GM21367 (cell line): ENCODE data around the gene LRRC38.

Experiments used
- ATAC-seq: cut with Tn5 transposase; IDR thresholded peaks from one replicate; pipeline ENCODE4 v1.9.1; 2021; ENCODE audit not compliant: unreplicated experiment

LRRC38 gene

DNA sequence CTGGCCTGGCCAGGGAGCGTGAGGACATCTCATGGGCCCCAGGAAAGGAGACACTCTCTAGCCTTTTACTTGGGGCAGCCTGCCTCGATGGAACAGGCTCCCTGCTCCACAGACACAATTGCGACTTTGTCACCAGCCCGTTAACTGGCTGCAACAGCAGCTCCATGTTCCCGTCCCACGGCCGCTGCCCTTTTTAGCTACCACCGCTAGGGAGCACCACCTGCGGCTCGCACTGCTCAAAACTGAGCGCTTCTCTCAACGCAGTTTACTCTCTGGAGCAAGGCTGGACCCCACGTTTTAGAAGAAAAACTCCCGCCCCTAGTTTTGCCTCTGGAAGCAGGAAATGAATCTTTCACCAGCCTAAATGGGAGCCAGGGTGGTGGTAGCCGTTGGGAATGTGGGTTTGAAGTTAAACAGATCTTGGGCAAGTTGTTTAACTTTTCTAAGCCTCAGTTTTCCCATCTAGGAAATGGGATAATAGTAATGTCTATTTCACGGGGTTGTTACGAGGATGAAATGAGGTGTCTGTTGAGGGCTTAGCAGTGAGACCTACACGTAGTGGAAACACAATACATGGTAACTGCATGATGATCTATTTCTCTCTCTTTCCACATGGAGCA lies 3.5 kb upstream of the LRRC38 start:
- no peak for ATAC-seq

DNA sequence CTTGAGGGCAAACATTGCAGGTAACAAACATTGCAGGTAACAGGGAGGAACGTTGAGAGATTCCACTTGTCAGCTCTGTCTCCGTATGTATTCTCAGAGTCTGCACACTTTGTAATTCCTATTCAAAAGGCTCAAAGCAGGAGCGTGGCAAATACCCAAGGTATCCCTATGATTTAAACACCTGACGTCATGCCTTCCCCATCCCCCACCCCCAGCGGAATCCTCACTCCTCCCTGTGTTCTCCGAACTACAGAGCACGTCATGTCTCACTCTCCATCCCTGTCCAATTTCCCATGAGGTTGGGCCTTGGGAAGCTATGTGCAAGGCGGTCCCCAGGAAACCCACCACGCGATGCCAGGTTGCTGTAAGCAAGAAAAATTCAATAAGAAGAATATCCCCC lies 2.8 kb upstream of the LRRC38 start:
- ATAC-seq = no peak

DNA sequence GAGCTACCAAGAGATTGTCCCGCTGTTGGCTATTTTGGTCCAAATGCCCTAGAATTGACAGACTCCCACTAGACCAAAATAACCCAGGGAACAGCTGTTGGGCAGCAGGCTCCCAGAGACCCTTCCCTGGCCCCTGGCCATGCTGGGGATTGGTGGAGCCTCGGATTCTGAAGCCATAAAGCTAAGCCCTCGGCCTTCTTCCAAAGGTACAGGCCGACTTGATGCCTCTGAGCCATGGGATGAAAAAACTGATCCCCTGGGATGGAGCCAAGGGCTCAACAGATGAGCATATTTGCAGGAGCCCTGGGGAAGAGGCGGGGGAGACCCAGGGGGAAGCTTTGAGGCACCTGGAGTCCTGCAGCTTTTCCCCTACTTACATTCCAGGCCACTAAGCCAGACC lies 1.0 kb upstream of the LRRC38 start:
- no peak for ATAC-seq

DNA sequence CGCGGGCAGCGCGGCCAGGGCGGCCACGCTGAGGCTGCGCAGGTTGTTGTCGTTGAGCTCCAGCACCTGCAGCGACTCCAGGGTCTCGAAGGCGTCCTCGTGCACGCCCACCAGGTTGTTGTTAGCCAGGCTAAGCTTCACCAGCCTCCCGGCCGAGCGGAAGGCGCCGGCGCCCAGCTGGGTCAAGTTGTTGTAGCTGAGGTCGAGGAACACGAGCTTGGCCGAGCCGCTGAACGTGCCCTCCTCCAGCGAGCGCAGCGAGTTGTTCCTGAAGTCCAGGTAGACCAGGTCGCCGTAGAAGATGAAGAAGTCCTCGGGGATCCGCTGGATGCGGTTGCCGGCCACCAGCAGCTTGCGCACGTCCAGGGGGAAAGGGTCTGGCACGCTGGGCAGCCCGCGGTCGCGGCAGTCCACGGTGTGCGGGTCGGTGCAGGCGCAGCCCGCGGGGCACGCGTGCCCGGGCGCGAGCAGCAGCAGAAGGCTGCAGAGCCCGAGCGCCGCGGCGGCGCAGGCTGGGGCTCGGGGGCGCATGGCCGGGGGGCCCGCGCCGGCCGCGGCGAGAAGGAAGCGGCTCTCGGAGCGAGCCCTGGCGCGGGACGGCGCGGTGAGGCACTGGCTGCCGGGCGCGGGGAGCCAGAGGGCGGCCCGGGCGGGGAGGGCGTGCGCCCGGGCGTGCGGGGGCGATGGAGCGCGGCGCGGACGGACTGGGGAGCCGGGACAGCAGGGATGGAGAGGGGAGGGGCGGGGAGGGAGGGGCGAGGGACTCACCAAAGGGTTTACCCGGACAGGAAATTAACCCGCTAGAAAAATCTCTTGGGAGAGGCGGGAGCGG lies 524 bp downstream of the LRRC38 start:
- no peak for ATAC-seq

DNA sequence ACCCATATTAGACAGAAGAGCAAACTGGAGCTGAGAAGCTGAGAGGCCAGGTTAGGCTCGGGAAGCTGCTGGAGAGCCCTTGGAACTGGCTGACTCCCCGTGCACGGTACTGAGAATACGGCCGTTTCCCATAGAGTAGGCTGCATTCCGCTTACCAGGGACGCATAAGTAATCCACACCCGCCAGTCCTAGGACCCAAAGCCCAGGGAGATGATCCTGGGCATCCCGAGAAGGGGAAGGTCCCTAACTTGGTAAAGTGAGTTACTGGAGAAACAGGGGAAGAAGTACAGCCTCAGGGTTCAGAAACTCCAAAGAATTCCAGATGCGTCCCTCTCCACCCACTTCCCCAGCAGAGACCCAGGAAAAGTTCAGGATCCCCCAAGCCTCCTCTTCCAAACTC lies 1.3 kb downstream of the LRRC38 start:
- no peak for ATAC-seq

DNA sequence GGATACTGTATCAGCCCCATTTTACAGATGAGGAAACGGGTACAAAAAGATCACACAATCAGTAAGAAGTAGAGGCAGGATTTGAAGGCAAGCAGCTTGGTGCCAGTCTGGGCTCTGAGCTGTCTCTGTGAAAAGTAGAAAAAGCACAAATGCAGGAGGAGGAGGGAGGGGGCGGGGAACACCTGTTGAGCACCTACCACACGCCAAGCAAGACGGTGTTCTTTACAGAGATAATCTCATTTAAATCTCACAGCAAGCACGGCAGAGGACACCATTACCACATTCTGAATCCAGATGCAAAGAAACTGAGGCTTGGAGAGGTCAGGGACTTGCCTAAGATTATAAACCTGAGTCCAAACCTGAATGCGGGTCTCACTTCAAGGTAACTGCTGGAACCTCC lies 3.3 kb downstream of the LRRC38 start:
- ATAC-seq = no peak

DNA sequence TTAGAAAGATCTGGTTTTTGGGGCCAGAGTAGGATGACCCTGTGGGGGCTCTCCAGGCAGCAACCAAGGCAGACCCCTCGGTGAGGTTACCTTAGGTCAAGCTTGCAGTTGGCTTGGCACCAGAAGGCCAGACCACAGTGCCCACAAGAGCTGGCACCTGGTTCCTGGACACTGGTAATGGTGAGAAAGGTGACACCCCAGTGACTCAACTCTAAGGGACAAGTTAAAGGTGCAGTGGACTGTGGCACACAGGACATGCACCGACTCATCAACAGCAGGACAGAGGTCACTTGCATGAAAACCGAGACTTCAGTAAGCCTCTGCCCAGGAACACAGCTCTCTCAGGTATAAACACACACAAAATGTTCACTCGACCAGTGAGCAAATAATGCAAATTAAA lies 6.7 kb downstream of the LRRC38 start:
- no peak for ATAC-seq

DNA sequence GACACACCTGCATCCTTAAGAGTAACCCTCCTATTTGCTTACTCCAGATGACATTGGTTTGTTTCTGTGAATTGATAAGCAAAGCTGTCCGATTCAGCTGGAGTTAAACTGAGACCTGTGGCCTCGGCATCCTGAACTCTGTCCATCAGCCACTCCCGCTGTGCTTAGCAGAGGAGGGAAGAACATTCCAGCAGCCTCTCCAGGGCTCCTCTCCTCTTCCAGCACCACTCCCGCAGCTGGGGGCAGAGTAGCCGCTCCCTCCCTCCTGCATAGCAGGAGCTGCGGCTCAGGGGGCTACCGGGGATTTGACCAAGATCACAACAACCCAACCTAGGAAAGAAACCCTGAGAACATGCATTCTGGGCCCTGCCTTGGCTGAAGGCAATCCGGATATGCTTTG lies 8.8 kb downstream of the LRRC38 start:
- no peak for ATAC-seq

DNA sequence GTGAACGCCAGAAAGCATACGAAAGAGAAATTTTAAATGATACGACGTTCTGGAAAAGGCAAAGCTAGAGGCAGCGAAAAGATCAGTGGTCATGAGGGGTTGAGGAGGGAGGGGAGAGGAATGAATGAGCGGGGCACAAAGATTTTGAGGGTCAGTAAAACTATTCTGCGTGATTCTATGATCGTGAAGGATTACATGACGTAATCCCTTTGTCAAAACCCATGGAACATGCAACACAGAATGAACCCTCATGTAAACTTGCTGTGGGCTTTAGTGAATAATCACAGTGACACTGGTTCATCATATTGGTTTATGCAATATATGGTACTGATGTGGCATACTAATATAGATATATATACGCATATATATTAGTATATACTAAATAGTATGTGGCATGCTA lies 13.0 kb downstream of the LRRC38 start:
- no peak for ATAC-seq

DNA sequence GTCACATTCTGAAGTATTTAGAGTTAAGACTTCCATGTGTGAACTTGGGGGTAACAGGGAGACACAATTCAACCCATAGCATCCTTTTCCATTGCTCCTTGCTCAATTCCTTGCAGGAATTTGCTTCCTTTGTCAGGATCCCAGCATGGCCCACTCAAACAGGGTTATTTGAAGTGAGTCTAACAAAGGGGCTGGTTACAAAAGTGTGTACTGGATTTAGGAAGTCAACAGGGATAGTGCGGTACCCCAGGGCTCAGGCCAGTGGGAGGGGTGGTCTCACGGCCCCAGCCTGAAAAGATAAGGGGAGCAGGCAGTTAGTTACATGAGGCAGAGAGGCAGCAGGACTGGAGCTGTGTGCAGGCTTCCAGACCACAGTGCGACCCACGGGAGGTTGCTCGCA lies 14.4 kb downstream of the LRRC38 start:
- no peak for ATAC-seq

DNA sequence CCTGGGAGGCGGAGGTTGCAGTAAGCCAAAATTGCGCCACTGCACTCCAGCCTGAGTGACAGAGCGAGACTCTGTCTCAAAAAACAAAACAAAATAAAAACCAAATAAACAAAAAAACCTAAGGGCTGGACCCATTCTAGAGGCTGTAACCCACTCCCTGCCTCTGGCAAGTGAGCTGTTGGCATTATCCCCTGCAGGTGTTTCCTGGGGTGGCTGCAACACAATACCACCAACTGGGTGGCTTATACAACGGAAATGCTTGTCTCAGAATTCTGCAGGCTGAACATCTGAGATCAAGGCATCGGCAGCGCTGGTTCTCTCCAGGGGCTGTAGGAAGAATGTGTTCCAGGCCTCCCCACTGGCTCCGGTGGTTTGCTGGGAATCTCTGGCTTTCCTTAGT lies 15.2 kb downstream of the LRRC38 start:
- no peak for ATAC-seq

DNA sequence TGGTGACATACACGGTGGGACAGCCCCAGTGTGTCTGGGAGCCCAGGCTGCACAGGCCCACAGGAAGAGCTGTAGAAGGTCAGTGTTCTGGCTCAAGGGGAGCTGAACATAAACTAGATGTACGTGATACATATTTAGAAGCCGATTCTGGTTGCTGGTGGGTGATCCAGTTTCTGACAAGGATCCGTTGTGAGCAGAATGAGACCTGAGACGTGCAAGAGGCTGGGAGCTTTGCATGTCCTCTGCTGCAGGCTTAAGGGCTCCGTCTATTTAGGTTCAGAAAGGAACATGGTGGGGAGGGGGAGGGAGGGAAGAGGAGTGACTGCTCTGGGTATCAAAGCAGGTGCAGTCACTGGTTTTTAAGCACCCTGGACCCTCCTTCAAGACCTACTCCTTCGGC lies 18.6 kb downstream of the LRRC38 start:
- ATAC-seq = no peak

DNA sequence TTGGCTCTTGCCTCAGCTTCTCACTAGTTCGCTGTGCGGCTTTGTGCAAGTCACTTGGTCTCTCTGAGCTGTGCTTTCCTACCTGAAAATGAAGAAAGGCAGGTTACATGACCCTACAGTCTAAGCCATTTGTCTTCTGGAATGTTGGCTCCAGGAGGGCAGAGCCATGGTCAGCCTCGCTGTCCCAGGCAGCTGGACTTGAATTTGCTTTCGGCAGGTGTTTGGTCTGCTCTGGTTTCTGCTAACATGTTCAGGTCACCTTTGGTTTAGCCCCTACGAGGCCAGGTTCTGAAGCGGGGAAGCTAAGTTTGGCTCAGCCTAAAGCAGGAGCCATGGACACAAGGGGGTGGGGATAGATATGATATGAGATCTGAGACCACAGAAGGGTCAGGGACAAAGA lies 19.1 kb downstream of the LRRC38 start:
- no peak for ATAC-seq

DNA sequence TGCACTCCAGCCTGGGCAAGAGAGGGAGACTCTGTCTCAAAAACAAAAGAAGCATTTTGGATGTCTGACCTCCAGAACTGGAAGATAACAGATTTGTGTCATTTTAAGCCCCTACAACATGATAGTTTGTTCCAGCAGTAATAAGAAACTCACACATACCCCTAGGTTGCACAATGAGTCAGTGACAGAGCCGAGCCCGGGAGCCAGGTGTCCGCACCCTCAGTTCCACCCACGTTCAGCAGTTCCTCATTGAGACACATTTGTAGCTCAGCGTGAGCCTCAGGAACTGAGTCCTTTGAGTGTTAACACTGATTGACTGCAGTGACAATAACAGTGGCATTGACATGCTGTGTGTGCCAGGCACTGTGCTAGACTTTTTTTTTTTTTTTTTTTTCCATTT lies 19.8 kb downstream of the LRRC38 start:
- ATAC-seq = no peak

DNA sequence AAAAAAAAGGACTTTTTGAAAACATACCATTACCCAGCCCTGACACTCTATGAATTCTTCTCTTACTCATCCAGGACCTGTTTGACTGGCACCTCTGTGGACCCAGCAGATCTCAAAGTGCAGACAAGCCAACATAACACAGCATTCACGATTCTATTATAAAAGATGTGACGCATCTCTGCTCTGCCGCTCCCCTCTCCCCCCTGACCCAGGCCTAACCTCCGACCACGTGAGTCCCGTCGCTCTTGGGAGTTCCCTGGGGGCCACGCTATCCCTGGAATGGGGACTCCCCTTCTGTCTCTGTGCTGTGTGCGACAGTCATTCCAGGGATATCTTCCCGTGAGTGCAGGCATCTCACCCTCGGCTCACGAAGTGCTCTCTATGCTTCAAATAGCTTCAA lies 21.1 kb downstream of the LRRC38 start:
- ATAC-seq = no peak

DNA sequence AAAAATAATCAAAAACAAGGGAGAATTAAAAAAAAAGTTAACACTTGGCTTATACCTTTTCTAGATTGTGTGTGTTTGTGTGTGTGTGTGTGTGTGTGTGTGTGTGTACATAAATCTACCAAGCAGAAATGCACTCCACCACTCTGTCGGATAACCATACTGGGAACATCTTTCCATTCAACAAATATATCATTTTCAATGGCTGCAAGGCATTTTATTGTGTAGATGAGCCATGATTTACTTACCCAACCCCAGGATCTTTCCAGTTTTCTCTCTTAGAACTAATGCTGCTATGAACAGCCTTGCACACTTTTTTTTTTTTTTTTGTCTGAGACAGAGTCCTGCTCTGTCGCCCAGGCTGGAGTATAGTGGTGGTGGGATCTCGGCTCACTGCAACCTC lies 25.8 kb downstream of the LRRC38 start:
- no peak for ATAC-seq

DNA sequence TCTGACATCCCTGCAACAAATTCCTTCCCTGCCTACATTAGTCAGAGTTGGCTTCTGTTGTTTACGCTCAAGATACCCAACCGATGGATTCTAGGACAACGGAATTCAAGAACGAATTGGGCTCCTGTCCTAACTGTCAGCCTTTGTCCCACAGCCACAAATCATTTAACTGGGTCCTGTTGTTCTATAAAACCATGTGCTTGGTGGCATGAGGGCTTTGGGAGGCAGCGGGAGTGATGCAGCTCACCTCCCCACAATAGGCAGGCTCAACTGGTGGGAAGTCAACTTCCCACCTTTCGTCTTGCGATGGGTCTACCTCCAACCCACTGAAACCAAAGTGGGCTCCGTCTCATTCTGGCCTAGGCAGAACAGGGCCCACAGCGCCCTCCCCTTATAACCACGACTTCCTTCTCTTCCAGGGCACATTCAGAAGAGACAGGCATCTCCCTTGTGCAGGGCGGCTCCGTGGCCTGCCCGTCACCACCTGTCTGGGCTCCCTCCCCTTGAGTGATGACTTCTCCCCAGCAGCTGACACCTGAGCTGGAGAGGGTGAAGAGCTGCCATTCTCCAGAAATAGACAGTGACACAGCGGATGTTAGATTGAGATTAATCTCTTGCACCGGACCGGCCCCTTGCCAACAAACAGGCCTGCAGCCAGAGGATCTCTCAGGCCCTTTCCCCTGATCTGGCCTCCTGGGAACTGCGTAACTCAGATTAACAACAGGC lies 26.5 kb downstream of the LRRC38 start:
- no peak for ATAC-seq

DNA sequence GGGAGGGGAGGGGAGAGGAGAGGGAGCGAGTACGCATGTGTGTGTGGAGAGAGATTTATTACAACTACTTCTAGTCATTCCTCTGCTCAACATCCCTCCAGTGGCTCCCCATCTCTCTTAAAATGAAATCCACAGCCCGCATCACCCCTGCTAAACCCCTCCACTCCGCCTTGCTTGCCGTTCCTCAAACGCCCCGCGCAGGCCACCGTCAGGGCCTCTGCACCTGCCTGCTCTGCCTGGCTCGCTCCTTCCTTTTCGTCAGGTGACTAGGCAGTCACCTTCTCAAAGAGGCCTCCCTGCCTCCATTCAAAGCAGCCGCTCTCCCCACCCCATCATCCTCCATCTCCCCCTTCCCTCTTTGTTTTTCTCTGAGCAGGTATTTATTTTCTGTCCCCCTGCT lies 29.9 kb downstream of the LRRC38 start:
- no peak for ATAC-seq

DNA sequence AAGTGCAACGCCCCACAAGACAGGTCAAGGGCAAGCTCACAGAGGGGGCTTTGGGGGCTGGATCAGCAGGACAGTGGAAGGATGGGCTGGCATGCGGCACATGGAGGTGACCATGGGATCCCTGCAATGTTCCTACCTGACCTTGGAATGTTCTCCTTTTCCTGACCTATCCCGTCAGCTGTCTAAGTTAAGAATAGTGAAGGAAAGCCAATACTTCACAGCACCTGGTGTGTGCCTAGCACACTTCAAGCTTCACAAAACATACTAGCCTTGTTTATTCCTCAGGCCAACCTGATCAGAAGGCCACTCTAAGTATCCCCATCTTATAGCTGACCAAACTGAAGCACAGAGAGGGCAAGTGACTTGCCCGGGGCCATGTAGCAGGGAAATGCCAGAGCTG lies 31.2 kb downstream of the LRRC38 start:
- no peak for ATAC-seq

DNA sequence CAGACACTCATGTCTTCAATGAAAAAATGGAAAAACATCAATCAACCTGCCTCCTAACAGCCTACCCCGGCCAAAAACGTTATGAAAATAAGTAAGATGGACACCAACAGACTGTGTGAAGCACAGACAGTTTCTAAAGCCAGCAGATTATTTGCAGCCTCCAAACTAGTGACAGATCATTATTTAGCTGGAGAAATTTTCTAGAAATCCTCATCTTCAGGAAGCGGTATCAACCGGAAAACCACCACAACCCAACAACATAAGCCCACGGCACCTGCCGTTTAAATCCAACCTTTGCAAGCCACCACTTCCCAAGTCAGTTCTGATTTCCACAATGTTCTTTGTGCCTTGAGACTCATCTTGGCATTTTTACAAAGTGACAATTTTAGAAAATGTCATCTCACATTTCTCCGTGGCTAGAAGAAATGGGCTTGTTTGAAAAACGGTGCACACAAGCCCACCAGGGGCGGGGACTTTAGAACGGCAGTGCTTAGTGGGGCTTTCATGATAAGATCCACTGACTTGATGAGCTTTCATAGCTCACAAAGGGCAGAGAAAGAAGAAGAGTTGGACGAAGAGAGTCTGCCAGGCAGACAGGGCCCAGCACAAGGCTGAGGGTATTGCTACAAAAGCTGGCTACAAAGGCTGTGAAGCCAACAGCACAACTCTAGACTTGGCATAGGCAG lies 34.5 kb downstream of the LRRC38 start:
- ATAC-seq = no peak

DNA sequence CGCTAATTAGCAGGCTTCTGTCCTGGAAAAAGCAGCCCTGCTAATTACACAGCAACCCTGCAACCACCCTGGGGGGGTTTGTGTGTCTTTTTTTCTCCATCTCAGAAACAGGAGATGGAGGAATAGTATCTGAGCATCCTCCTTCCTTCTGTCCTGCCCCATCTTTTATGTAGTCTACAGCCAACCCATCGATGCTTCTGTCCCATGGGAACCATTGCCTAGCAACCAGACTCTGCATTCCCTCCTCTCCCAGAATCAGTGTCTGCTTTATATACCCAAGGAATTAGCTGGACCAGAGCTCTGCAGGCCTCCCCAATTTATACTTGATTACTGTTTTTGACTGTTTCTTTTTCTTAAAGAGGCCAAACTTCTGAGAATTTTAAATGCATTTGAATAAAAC lies 35.1 kb downstream of the LRRC38 start:
- no peak for ATAC-seq

DNA sequence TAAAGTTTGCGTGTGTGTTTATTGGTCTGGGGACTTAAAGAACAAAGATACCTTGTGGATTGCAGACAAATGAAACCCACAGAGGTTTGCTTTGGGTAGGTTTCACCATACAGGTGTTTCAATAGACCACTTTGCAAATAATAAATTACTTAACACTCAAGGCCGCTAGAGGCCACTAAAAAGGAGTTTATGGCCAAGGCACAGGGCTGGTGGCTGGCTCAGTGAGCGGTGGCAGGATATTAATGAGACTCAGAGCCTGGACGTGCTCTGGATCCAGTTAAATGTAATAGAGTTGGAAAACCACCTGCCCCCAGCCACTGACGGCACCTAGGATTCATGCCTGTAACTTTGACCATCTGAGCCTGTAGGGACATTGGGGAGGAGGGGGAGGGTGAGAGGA lies 44.5 kb downstream of the LRRC38 start:
- no peak for ATAC-seq
